Measurements from ENCODE around the gene ENC1. TPM values are rescaled to one million over a fixed set of nuclear protein-coding genes. Genes with fewer than 3 reads are reported as not detected.

Gene ENC1
- total and polyA plus RNA-seq, 9 donors: 13.2 to 57.2 (median 27.7) TPM

- H3K9me3 ChIP-seq: no peaks in the 10 kb centered on the region
- 54 to 62% (median 61%) methylated on average over 7 of the region's 7 CpGs for WGBS, 3 donors
- no peak overlapping the region for H3K4me3 ChIP-seq
- no peaks in the 10 kb centered on the region for H3K36me3 ChIP-seq
- no peaks in the 10 kb centered on the region for H3K27me3 ChIP-seq
- TF ChIP-seq CTCF (IDR thresholded peaks at IDR 0.05) (no peak), POLR2A (IDR thresholded peaks at IDR 0.05) (no peak), EP300 (IDR thresholded peaks at IDR 0.05) (no peak)
- intact Hi-C loops (cut with DNase I): no loop called here
- no peak for DNase-seq
- H3K4me1 ChIP-seq (ENCODE audit: insufficient read depth): peaks cover 3% of the 10 kb centered on the region
- H3K27ac ChIP-seq: no peak overlapping the region
These were observed 13.9 kb downstream of the ENC1 start for GRCh38 chr5:74626386-74627222.

GRCh38 chr5:74625742-74626241 lies 14.7 kb downstream of the ENC1 start:
- no peak for TF ChIP-seq EP300 (IDR thresholded peaks at IDR 0.05)
- TF ChIP-seq POLR2A (IDR thresholded peaks at IDR 0.05): no peak
- TF ChIP-seq CTCF (IDR thresholded peaks at IDR 0.05): no peak
- no peaks in the 10 kb centered on the region for H3K9me3 ChIP-seq
- H3K36me3 ChIP-seq: no peaks in the 10 kb centered on the region
- 17 to 30% (median 23%) methylated on average over 5 of the region's 5 CpGs for WGBS, 3 donors
- H3K27ac ChIP-seq: no peak overlapping the region
- H3K4me1 ChIP-seq (ENCODE audit: insufficient read depth): peaks cover 1% of the 10 kb centered on the region
- no peak overlapping the region for H3K4me3 ChIP-seq
- intact Hi-C loops (cut with DNase I): no loop called here
- no peaks in the 10 kb centered on the region for H3K27me3 ChIP-seq
- DNase-seq: no peak

- H3K27ac ChIP-seq: no peak overlapping the region
- peaks cover 1% of the 10 kb centered on the region for H3K4me1 ChIP-seq (ENCODE audit: insufficient read depth)
- H3K27me3 ChIP-seq: no peaks in the 10 kb centered on the region
- intact Hi-C loops (cut with DNase I): no loop called here
- H3K4me3 ChIP-seq: no peak overlapping the region
- H3K9me3 ChIP-seq: no peaks in the 10 kb centered on the region
- WGBS, 3 donors: 68 to 79% (median 75%) methylated on average over 8 of the region's 8 CpGs
- no peak for DNase-seq
- no peak for TF ChIP-seq CTCF (IDR thresholded peaks at IDR 0.05)
- no peak for TF ChIP-seq EP300 (IDR thresholded peaks at IDR 0.05)
- no peak for TF ChIP-seq POLR2A (IDR thresholded peaks at IDR 0.05)
- no peaks in the 10 kb centered on the region for H3K36me3 ChIP-seq
These were observed 15.5 kb downstream of the ENC1 start for GRCh38 chr5:74624931-74625505.

GRCh38 chr5:74624501-74624900 lies 16.0 kb downstream of the ENC1 start:
- TF ChIP-seq POLR2A (IDR thresholded peaks at IDR 0.05): no peak
- Histone ChIP-seq H3K27me3 (no peaks in the 10 kb centered on the region), H3K4me1 (ENCODE audit: insufficient read depth) (peaks cover 1% of the 10 kb centered on the region), H3K36me3 (no peaks in the 10 kb centered on the region), H3K9me3 (no peaks in the 10 kb centered on the region), H3K27ac (no peak overlapping the region), H3K4me3 (no peak overlapping the region)
- WGBS, 3 donors: 91 to 96% (median 96%) methylated on average over 4 of the region's 4 CpGs
- intact Hi-C loops (cut with DNase I): no loop called here
- no peak for DNase-seq

Measured in ovary (tissue), 9 donors.